ENCODE data around the gene ABCA2.

Gene ABCA2

GRCh38 chr9:136963751-136964150, 64.3 kb downstream of the ABCA2 start:
- DNase-seq (ENCODE audit: low read depth, low spot score): no peak

GRCh38 chr9:136963341-136963740, 64.7 kb downstream of the ABCA2 start:
- DNase-seq (ENCODE audit: low read depth, low spot score): no peak

GRCh38 chr9:136962701-136963248, 65.3 kb downstream of the ABCA2 start:
- no peak for DNase-seq (ENCODE audit: low read depth, low spot score)

GRCh38 chr9:136962163-136962562, 65.9 kb downstream of the ABCA2 start:
- DNase-seq (ENCODE audit: low read depth, low spot score): no peak

GRCh38 chr9:136961279-136962065, 66.6 kb downstream of the ABCA2 start:
- no peak for DNase-seq (ENCODE audit: low read depth, low spot score)

- DNase-seq (ENCODE audit: low read depth, low spot score): no peak
Measured at GRCh38 chr9:136960938-136961275, 67.1 kb downstream of the ABCA2 start.

- no peak for DNase-seq (ENCODE audit: low read depth, low spot score)
Measured at GRCh38 chr9:136960212-136960937, 67.7 kb downstream of the ABCA2 start.

- DNase-seq (ENCODE audit: low read depth, low spot score): no peak
Measured at GRCh38 chr9:136958898-136959850, 68.9 kb downstream of the ABCA2 start.

GRCh38 chr9:136958473-136958872, 69.6 kb downstream of the ABCA2 start:
- no peak for DNase-seq (ENCODE audit: low read depth, low spot score)

- DNase-seq (ENCODE audit: low read depth, low spot score): no peak
Measured at GRCh38 chr9:136957901-136958300, 70.1 kb downstream of the ABCA2 start.

GRCh38 chr9:136957461-136957860, 70.6 kb downstream of the ABCA2 start:
- DNase-seq (ENCODE audit: low read depth, low spot score): no peak
